ENCODE data around the gene FAM184A.
"Not testable (repeated sequence)": the region's sequence is repeated elsewhere in the genome, so short reads cannot be mapped to it uniquely, and the experiment has no call there.

Gene FAM184A

DNA sequence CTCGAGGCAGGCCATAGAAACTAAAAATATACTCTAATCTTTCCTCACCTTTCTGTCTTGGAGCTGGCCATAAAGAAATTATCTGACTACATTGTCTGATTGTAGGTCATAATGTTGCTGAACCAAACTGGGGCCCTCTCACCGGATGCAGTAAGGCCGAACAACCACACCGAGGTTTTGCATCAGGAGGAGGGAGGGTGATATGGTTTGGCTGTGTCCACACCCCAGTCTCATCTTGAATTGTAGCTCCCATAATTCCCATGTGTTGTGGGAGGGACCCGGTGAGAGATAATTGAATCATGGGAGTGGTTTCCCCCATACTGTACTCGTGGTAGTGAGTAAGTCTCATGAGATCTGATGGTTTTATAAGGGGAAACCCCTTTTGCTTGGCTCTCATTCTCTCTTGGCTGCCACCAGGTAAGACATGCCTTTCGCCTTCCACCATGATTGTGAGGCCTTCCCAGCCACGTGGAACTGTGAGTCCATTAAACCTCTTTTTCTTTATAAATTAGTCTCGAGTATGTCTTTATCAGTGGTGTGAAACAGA is 19.4 kb upstream of the FAM184A start:
- DNase-seq, result not testable (repeated sequence)

DNA sequence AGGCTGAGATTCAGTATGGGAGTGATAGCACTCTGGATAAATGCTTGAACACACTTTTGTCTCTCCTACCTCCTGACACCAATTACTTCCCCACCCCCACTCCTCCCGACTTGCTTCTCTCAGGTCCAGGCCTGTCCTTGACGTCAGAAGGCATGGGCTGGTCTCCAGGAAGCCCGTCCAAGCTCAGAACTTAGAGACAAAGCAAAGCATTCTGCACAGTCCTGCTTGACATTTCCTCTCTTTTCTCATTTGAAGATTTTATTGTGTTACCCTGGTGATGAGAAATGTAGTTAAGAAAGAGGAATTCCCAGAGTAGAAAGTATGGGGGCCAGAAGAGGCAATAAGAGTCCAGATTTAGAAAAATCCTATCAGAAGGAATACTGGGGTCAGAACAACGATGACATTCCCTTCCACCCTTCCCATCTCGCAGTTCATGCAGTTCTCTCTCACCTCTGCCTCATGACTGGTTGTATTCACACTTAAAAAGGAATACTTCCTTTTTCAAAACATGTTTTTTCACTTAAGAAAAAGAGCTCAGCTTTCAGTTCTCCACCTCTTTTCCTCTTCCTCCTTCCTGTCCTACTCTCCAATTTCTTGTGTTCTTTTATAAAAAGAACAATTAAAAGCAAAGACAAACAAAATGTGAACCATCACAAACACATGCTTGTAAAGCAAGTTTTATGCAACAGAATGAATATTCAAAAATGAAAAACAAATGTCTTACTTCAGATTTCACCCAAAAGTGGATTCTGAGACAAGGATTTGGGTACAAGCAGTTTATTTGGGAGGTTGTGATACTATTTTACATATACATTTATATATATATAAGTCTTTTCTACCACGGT is 18.5 kb upstream of the FAM184A start:
- DNase-seq, result no peak

DNA sequence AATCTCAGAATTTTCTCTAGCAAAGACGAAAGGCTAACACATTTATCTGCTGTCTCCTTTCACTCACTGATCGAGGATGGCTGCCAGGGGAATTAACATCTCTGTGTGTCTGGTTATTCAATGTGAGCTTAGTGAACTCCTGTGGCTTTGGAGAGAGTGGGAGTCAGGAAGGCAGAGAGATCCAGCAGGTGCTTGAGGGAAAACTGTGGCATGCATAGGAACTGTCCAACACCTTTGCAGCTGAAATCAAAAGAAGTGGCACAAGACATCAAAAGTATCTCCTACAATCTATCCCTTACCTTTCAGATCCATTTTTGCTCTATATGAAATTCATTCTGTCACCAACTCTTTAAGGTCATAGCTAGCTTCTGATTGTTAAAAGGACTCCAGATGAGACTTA is 11.8 kb upstream of the FAM184A start:
- no peak for DNase-seq

DNA sequence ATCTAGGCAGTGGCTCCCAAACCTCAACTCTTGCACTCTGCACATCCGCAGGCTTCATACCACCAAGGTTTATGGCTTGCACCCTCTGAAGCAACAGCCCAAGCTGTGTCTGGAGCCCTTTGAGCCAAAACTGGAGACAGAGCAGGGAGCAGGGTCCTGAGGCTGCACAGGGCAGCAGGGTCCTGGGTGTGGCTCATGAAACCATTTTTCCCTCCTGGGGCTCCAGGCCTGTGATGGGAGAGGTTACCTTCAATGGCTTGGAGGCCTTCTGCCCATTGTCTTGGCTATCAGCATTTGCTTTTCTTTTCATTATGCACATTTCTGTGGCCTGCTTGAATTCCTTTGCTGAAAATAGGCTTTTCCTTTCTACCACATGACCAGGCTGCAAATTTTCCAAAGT is 6.3 kb upstream of the FAM184A start:
- no peak for DNase-seq

GRCh38 chr6:119083007-119083406 is 4.5 kb upstream of the FAM184A start:
- DNase-seq, result no peak

DNA sequence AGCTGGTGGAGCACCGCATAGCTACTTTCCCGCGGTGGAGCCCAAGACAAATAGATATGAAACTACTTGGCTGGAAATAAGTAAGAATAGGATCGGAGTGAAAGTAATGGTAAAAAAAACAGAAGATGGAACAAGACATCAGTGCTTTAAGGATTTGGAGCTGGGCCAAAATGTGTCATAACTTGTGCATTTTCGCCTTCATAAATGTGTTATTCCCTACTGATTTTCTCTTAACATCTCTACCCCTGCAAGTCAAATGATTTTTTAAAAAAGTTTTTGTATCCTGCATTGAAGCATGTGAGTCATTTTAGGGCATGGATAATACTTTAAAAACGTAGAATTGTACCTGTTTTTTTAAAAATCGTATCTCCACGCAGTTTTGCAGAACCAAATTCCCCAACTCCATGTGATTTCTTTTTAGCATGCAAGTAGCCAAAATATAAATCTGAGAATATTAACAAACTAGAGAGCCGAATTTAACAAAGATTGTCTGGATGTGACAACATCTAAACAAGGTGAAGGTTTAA is 882 bp upstream of the FAM184A start:
- no peak for DNase-seq

- DNase-seq, result peak; percentile 85
Observed at GRCh38 chr6:119077643-119078375, 655 bp downstream of the FAM184A start.

GRCh38 chr6:119077391-119077642 is 1.1 kb downstream of the FAM184A start:
- no peak for DNase-seq

DNA sequence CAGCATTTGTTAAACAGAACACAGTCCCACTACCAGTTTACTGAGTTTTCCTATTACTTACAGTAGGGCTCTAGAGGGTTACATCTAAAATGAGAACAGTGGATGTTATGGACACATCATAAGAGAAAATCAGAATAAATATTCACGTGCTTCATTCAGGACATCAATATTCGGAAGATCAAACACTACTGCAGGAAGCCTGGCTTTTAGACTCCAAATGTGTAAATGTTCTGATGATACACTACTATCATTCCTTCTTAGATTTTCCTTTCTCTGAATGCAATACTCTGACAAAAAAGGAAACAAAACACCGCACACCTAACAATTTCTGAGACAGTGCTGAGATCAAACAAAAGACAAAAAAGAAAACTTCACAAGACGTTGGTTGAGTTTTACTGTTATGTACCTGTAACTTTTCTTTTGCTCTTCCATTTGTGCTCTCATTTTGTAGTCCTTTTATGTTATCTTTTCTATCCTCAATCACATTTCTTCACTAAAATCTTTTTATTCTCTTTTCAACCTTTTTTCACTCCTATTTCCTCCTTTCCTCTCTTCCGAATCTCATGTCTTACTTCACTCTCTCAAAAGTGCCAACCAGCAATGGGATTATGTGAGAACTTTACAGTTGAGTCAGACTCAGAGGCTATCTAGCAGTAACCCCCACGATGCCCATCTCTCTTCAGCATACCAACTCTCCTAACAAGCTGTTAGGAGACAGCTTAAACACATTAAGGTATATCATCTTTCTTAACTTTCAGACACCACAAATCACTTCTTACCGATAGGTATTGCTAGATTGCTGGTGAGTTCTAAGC is 1.7 kb downstream of the FAM184A start:
- DNase-seq, result peak; percentile 15

- no peak for DNase-seq
Observed at GRCh38 chr6:119076173-119076572, 2.3 kb downstream of the FAM184A start.

- no peak for DNase-seq
Observed at GRCh38 chr6:119075200-119075981, 3.1 kb downstream of the FAM184A start.

- DNase-seq, result no peak
Observed at GRCh38 chr6:119073307-119074051, 5.0 kb downstream of the FAM184A start.

GRCh38 chr6:119071576-119071975 is 6.9 kb downstream of the FAM184A start:
- DNase-seq, result no peak

DNA sequence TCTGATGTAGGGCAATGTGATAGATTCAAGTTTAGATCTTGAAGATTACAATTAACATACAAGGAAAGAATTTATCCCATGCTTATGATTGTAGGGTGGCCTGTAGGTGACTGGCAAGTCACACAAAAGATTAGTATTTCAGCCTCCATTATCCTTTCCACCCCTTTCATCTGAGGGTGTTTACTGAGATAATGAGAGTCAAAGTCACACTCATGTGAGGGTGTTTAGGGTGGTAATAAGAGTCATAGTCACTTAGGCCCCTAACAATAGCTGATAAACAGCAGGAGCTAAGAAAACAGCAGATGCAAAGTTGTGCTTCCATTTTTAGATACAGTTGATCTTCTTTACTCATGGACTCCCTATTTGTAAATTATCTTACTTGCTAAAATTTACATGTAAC is 11.4 kb downstream of the FAM184A start:
- DNase-seq, result no peak

DNA sequence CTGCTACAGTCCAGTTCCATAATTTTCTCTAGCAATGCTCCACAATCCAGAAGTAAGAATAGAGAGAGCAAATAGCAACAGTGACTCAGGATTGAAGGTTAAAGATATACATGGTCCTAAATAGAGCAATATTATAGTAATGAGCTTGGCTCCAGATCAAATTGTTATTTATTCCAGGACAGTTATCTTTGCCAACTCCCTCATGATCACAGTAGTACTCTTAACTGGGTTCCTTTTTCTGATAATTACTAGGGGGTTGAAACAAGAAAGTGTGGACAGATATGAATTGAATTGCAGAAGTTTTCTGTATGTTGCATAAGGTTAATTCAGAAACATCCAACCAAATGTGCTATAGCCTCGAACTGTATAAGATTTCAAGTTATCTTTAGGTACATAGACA is 11.9 kb downstream of the FAM184A start:
- no peak for DNase-seq

GRCh38 chr6:119065955-119066354 is 12.5 kb downstream of the FAM184A start:
- DNase-seq, result no peak

DNA sequence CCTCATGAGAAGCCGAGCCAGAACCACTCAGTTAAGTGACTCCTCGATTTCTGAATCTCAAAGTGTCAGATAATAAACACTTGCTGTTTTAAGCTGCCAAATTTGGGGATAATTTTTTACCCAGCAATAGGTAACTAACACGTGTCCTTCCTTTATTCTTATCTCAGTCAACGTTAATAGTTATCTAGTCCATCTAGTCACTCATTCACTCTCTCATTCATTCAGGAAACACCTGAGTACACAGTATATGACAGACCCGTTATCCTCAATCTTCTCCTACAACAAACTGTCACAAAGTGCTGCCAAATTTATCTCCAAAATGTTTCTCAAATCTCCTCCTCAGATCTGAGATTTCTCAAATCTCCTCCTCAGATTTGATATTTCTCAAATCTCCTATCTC is 13.1 kb downstream of the FAM184A start:
- no peak for DNase-seq

- DNase-seq, result no peak
Observed at GRCh38 chr6:119063491-119063890, 15.0 kb downstream of the FAM184A start.

DNA sequence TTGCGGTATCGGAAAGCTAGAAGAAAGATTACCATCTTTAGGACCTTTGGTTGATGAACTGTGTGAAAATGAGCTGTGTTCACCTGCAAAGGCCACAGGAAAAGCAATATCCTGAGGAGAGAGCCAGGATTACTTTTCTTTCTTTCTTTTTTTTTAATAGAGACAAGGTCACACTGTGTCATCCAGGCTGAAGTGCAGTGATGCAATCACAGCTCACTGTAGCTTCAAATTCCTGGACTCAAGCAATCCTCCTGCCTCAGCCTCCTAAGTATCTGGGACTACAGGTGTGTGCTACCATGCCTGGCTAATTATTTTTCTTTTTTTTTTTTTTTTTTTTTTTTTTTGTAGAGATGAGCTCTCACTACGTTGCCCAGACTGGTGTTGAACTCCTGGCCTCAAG is 17.2 kb downstream of the FAM184A start:
- DNase-seq, result no peak

GRCh38 chr6:119060255-119060907 is 18.1 kb downstream of the FAM184A start:
- DNase-seq, result no peak

DNA sequence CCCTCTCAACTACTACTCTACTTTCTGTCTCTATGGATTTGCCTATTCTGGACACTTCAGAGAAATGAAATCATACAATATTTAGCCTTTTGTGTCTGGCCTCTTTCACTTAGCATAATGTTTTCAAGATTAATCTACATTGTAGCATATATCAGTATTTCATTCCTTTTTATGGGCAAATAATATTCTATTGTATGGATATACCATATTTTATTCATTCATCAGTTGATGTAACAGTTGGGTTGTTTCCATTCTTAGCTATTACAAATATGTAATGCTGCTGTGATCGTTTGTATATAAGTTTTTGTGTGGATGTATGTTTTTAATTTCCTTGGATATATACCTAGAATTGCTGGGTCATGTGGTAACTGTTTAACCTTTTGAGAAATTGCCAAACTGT is 23.4 kb downstream of the FAM184A start:
- DNase-seq, result no peak
